HCEC 1CT (cell line): ENCODE results near the gene ZFTA.
"Not testable (repeated sequence)": the region's sequence is repeated elsewhere in the genome, so short reads cannot be mapped to it uniquely, and the experiment has no call there.

Source experiments
- DNase-seq: peaks from one replicate; pipeline ENCODE4 v3.0.0-alpha.2; 2017

Gene ZFTA

GRCh38 chr11:63771741-63772318 is 3.3 kb upstream of the ZFTA start:
- not testable (repeated sequence) for DNase-seq

- no peak for DNase-seq
Measured at GRCh38 chr11:63770763-63771162, 2.2 kb upstream of the ZFTA start.

- no peak for DNase-seq
Measured at GRCh38 chr11:63769714-63770455, 1.3 kb upstream of the ZFTA start.

GRCh38 chr11:63769042-63769713 is 603 bp upstream of the ZFTA start:
- no peak for DNase-seq

GRCh38 chr11:63767565-63768236 is 874 bp downstream of the ZFTA start:
- DNase-seq, result peak; percentile 74

GRCh38 chr11:63767267-63767564 is 1.4 kb downstream of the ZFTA start:
- no peak for DNase-seq

- DNase-seq, result no peak
Measured at GRCh38 chr11:63766531-63767235, 1.9 kb downstream of the ZFTA start.

- no peak for DNase-seq
Measured at GRCh38 chr11:63765688-63766241, 2.8 kb downstream of the ZFTA start.

GRCh38 chr11:63764679-63765647 is 3.6 kb downstream of the ZFTA start:
- DNase-seq, result no peak

- no peak for DNase-seq
Measured at GRCh38 chr11:63764340-63764678, 4.3 kb downstream of the ZFTA start.

GRCh38 chr11:63763496-63764339 is 4.9 kb downstream of the ZFTA start:
- peak; percentile 27 for DNase-seq

- peak; percentile 28 for DNase-seq
Measured at GRCh38 chr11:63762654-63763495, 5.7 kb downstream of the ZFTA start.

- no peak for DNase-seq
Measured at GRCh38 chr11:63761931-63762653, 6.5 kb downstream of the ZFTA start.

GRCh38 chr11:63761188-63761587 is 7.4 kb downstream of the ZFTA start:
- DNase-seq, result no peak

- no peak for DNase-seq
Measured at GRCh38 chr11:63760487-63761079, 8.0 kb downstream of the ZFTA start.

- DNase-seq, result no peak
Measured at GRCh38 chr11:63756919-63757761, 11.4 kb downstream of the ZFTA start.

- DNase-seq, result no peak
Measured at GRCh38 chr11:63749624-63750023, 19.0 kb downstream of the ZFTA start.

GRCh38 chr11:63747011-63747410 is 21.6 kb downstream of the ZFTA start:
- no peak for DNase-seq
